Osteoblast (primary cell): Measurements from ENCODE around the gene RCAN2. TPM values are rescaled to one million over a fixed set of nuclear protein-coding genes. Genes with fewer than 3 reads are reported as not detected.

ENCODE experiments used
- DNase-seq: peaks from one replicate; pipeline ENCODE4 v3.0.0; 2011; ENCODE audit warnings: low spot score, mixed read lengths; ENCODE audit not compliant: insufficient read length; ENCODE audit errors: missing footprints
- H2AFZ ChIP-seq: 2 replicates; pipeline ENCODE4 v1.6.0; 2011; ENCODE audit warnings: mild to moderate bottlenecking, low read length
- H3K27ac ChIP-seq: 2 replicates; pipeline ENCODE4 v1.5.1; 2011; ENCODE audit warnings: mild to moderate bottlenecking, low read depth, low read length, moderate library complexity
- H3K27me3 ChIP-seq: 2 replicates; pipeline ENCODE4 v1.6.0; 2012; ENCODE audit warnings: mild to moderate bottlenecking, control low read depth, inconsistent platforms, low read length, moderate library complexity; ENCODE audit not compliant: insufficient read depth
- H3K36me3 ChIP-seq: 2 replicates; pipeline ENCODE4 v1.5.1; 2011; ENCODE audit warnings: mild to moderate bottlenecking, low read length, control low read depth, moderate library complexity; ENCODE audit not compliant: insufficient read depth
- H3K4me1 ChIP-seq: 2 replicates; pipeline ENCODE4 v1.5.1; 2011; ENCODE audit warnings: mild to moderate bottlenecking, low read length, control low read depth, moderate library complexity; ENCODE audit not compliant: insufficient read depth
- H3K4me2 ChIP-seq: 2 replicates; pipeline ENCODE4 v1.6.0; 2011; ENCODE audit warnings: mild to moderate bottlenecking, low read length; ENCODE audit not compliant: insufficient read depth
- H3K4me3 ChIP-seq: fragments of 200-600 bp; sonication (generic); 3 replicates; pipeline ENCODE4 v1.5.1; 2012; ENCODE audit warnings: mild to moderate bottlenecking, low read length, inconsistent platforms; ENCODE audit not compliant: insufficient read depth
- H3K79me2 ChIP-seq: 2 replicates; pipeline ENCODE4 v1.6.0; 2012; ENCODE audit warnings: mild to moderate bottlenecking, low read length, control low read depth, inconsistent platforms; ENCODE audit not compliant: insufficient read depth
- H3K9me3 ChIP-seq: 2 replicates; pipeline ENCODE4 v1.5.1; 2011; ENCODE audit warnings: low read depth, low read length, control low read depth
- H4K20me1 ChIP-seq: 2 replicates; pipeline ENCODE4 v1.6.0; 2012; ENCODE audit warnings: mild to moderate bottlenecking, low read length, control low read depth; ENCODE audit not compliant: insufficient read depth
- CTCF ChIP-seq: IDR thresholded peaks from 2 replicates; pipeline ENCODE4 v1.5.1; 2011; ENCODE audit warnings: mild to moderate bottlenecking, low read depth, low read length, moderate library complexity; ENCODE audit errors: extremely low read depth
- total RNA-seq: library from RNA; depleted of rRNA; stranded (reverse); fragments of >200 nt; gene quantifications from 2 replicates; pipeline ENCODE4 v1.2.3, GENCODE V29; 2012

The RCAN2 gene
- total RNA-seq, 1 donor: 14.1 TPM

DNA sequence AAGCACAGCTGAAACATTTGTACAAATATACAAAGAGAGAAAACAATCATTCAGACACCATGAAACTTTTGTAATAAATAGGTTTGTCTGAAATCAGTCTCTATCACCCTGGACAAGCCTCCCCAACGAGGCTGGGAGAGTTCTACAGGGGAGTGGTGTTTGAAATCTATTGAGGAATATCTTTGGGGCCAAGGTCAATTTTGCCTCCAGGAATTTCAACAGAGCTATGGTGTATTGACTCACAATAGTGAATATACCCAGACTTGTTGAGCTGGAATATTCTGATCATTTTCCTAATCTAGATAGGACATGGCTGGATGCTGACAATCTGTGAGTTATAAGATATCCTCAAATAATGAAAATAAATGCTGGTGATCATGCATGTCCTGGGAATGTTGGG, 269.0 kb downstream of the RCAN2 start:
- Histone ChIP-seq H3K27ac (no peak overlapping the region), H3K79me2 (no peaks in the 10 kb centered on the region), H3K9me3 (no peaks in the 10 kb centered on the region), H4K20me1 (no peaks in the 10 kb centered on the region), H3K4me2 (no peak overlapping the region), H3K4me1 (no peaks in the 10 kb centered on the region), H3K36me3 (no peaks in the 10 kb centered on the region), H3K4me3 (no peak overlapping the region), H2AFZ (no peak overlapping the region), H3K27me3 (no peaks in the 10 kb centered on the region)
- no peak for TF ChIP-seq CTCF
- DNase-seq: no peak

DNA sequence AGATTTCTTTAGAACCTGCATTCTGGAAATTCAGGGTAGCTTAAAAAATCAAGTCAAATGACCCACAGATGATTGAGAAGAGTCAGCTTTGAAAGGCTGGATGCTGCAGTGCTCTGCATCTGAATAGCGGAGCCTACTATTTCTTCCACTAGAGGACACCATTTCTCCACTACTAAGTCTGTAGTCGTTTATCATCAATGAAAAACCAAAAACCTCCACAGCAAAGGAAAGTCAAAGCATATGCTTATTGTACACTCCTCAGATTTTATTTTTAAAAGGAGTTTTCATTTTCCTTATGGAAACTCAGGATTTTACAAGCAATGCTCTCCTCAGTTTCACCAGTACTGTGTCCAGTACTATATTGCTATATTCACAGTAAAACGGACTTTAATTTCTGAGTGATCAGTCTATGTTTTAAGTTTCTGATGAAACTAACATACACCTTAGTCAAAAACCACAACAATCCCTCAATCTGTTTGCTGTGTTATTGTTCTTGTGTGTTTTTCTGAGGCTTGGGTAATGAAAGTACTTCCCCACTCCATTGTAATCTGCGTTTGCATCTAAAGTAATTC, 269.9 kb downstream of the RCAN2 start:
- Histone ChIP-seq H3K4me1 (no peaks in the 10 kb centered on the region), H3K9me3 (no peaks in the 10 kb centered on the region), H3K4me3 (no peak overlapping the region), H2AFZ (no peak overlapping the region), H3K36me3 (no peaks in the 10 kb centered on the region), H4K20me1 (no peaks in the 10 kb centered on the region), H3K27me3 (no peaks in the 10 kb centered on the region), H3K79me2 (no peaks in the 10 kb centered on the region), H3K27ac (no peak overlapping the region), H3K4me2 (no peak overlapping the region)
- peak; percentile 83 for TF ChIP-seq CTCF
- DNase-seq: no peak

DNA sequence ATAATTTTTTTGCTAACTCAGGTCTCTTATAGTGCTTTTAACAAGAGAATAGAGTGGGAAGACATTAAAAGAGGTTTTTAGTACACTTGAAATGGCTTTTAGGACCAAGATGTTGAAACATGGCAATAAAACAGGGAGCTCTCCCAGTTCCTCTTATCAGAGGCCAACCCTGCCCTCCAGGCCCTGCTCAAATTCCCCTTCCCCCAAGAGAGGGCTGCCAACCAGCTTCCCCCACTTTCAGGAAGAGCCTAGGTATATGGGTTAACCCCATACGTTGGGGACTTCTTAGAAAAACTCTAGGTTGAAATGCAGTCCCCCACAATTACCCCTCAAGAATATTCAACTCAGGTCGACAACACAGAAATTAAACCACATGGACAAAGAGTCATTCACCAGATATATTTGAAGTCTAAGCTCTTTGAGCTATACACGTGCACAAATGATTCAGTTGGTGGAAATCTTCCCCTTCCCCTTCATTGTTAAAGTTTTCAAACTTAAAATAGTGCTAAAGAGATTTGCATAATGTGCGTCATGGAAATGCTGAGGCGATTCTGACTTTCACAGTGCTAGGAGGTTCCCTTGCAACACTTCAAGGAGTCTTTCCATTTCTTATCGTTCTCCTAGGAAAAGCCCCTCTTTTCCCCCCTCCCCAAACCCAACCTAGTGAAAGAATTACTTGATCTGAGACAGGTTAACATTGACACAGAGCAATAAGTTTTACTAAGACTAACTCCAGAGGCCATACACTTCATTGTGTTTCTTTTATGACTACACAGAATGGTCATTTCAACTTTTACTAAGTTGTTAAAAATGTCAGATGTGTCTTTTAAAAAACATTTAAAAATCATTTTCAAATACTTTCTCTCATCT, 270.7 kb downstream of the RCAN2 start:
- DNase-seq: peak; percentile 13
- TF ChIP-seq CTCF: no peak
- no peak overlapping the region for H3K27ac ChIP-seq
- H3K4me1 ChIP-seq: no peaks in the 10 kb centered on the region
- no peak overlapping the region for H2AFZ ChIP-seq
- no peaks in the 10 kb centered on the region for H3K9me3 ChIP-seq
- no peaks in the 10 kb centered on the region for H3K79me2 ChIP-seq
- H3K4me3 ChIP-seq: no peak overlapping the region
- H4K20me1 ChIP-seq: no peaks in the 10 kb centered on the region
- H3K27me3 ChIP-seq: no peaks in the 10 kb centered on the region
- no peaks in the 10 kb centered on the region for H3K36me3 ChIP-seq
- no peak overlapping the region for H3K4me2 ChIP-seq

GRCh38 chr6:46219661-46220060, 271.6 kb downstream of the RCAN2 start:
- no peaks in the 10 kb centered on the region for H3K9me3 ChIP-seq
- H3K4me2 ChIP-seq: no peak overlapping the region
- H3K79me2 ChIP-seq: no peaks in the 10 kb centered on the region
- no peaks in the 10 kb centered on the region for H4K20me1 ChIP-seq
- H3K4me3 ChIP-seq: no peak overlapping the region
- TF ChIP-seq CTCF: no peak
- no peak overlapping the region for H3K27ac ChIP-seq
- DNase-seq: no peak
- no peaks in the 10 kb centered on the region for H3K36me3 ChIP-seq
- no peaks in the 10 kb centered on the region for H3K4me1 ChIP-seq
- H2AFZ ChIP-seq: no peak overlapping the region
- H3K27me3 ChIP-seq: peaks cover 3% of the 10 kb centered on the region
